ENCODE measurements around the gene BLOC1S4.
"Not testable (repeated sequence)": the region's sequence is repeated elsewhere in the genome, so short reads cannot be mapped to it uniquely, and the experiment has no call there.

The BLOC1S4 gene

GRCh38 chr4:6742507-6742906 lies 26.5 kb downstream of the BLOC1S4 start:
- no peak for DNase-seq (ENCODE audit: low read depth)

GRCh38 chr4:6742989-6743388 lies 27.0 kb downstream of the BLOC1S4 start:
- no peak for DNase-seq (ENCODE audit: low read depth)

GRCh38 chr4:6746721-6747293 lies 30.8 kb downstream of the BLOC1S4 start:
- DNase-seq (ENCODE audit: low read depth), result no peak

- no peak for DNase-seq (ENCODE audit: low read depth)
These were observed 31.5 kb downstream of the BLOC1S4 start for GRCh38 chr4:6747294-6748051.

- no peak for DNase-seq (ENCODE audit: low read depth)
These were observed 32.3 kb downstream of the BLOC1S4 start for GRCh38 chr4:6748286-6748685.

- DNase-seq (ENCODE audit: low read depth), result no peak
These were observed 33.6 kb downstream of the BLOC1S4 start for GRCh38 chr4:6749340-6750171.

GRCh38 chr4:6750286-6751221 lies 34.6 kb downstream of the BLOC1S4 start:
- no peak for DNase-seq (ENCODE audit: low read depth)

- no peak for DNase-seq (ENCODE audit: low read depth)
These were observed 35.9 kb downstream of the BLOC1S4 start for GRCh38 chr4:6751611-6752485.

- no peak for DNase-seq (ENCODE audit: low read depth)
These were observed 36.5 kb downstream of the BLOC1S4 start for GRCh38 chr4:6752486-6752829.

- DNase-seq (ENCODE audit: low read depth), result no peak
These were observed 37.2 kb downstream of the BLOC1S4 start for GRCh38 chr4:6753103-6753560.

- no peak for DNase-seq (ENCODE audit: low read depth)
These were observed 37.9 kb downstream of the BLOC1S4 start for GRCh38 chr4:6753891-6754290.

GRCh38 chr4:6754481-6755087 lies 38.6 kb downstream of the BLOC1S4 start:
- DNase-seq (ENCODE audit: low read depth), result no peak

- no peak for DNase-seq (ENCODE audit: low read depth)
These were observed 39.2 kb downstream of the BLOC1S4 start for GRCh38 chr4:6755088-6755753.

- not testable (repeated sequence) for DNase-seq (ENCODE audit: low read depth)
These were observed 40.4 kb downstream of the BLOC1S4 start for GRCh38 chr4:6756345-6756744.

GRCh38 chr4:6758728-6759127 lies 42.8 kb downstream of the BLOC1S4 start:
- DNase-seq (ENCODE audit: low read depth), result no peak

GRCh38 chr4:6760865-6761264 lies 44.9 kb downstream of the BLOC1S4 start:
- no peak for DNase-seq (ENCODE audit: low read depth)

- DNase-seq (ENCODE audit: low read depth), result no peak
These were observed 46.0 kb downstream of the BLOC1S4 start for GRCh38 chr4:6761649-6762615.

- no peak for DNase-seq (ENCODE audit: low read depth)
These were observed 47.4 kb downstream of the BLOC1S4 start for GRCh38 chr4:6763330-6763851.
